Measurements from ENCODE around the gene UBE3B.

Gene UBE3B

GRCh38 chr12:109448707-109449390 lies 28.6 kb upstream of the UBE3B start:
- DNase-seq (ENCODE audit: low read depth): no peak

- DNase-seq (ENCODE audit: low read depth): no peak
Observed at GRCh38 chr12:109449845-109450532, 27.4 kb upstream of the UBE3B start.

GRCh38 chr12:109450980-109451379 lies 26.5 kb upstream of the UBE3B start:
- no peak for DNase-seq (ENCODE audit: low read depth)

GRCh38 chr12:109451400-109451799 lies 26.0 kb upstream of the UBE3B start:
- no peak for DNase-seq (ENCODE audit: low read depth)

GRCh38 chr12:109452489-109452888 lies 24.9 kb upstream of the UBE3B start:
- DNase-seq (ENCODE audit: low read depth): no peak

- no peak for DNase-seq (ENCODE audit: low read depth)
Observed at GRCh38 chr12:109455706-109456105, 21.7 kb upstream of the UBE3B start.

- no peak for DNase-seq (ENCODE audit: low read depth)
Observed at GRCh38 chr12:109458086-109458485, 19.3 kb upstream of the UBE3B start.

- no peak for DNase-seq (ENCODE audit: low read depth)
Observed at GRCh38 chr12:109458771-109459208, 18.6 kb upstream of the UBE3B start.

- DNase-seq (ENCODE audit: low read depth): no peak
Observed at GRCh38 chr12:109459247-109459646, 18.2 kb upstream of the UBE3B start.

GRCh38 chr12:109460538-109460937 lies 16.9 kb upstream of the UBE3B start:
- no peak for DNase-seq (ENCODE audit: low read depth)

GRCh38 chr12:109461049-109461845 lies 16.2 kb upstream of the UBE3B start:
- DNase-seq (ENCODE audit: low read depth): no peak

GRCh38 chr12:109461846-109462756 lies 15.3 kb upstream of the UBE3B start:
- DNase-seq (ENCODE audit: low read depth): no peak

- no peak for DNase-seq (ENCODE audit: low read depth)
Observed at GRCh38 chr12:109462868-109463692, 14.4 kb upstream of the UBE3B start.

GRCh38 chr12:109463756-109464155 lies 13.7 kb upstream of the UBE3B start:
- DNase-seq (ENCODE audit: low read depth): no peak

- DNase-seq (ENCODE audit: low read depth): no peak
Observed at GRCh38 chr12:109464642-109465351, 12.6 kb upstream of the UBE3B start.

- no peak for DNase-seq (ENCODE audit: low read depth)
Observed at GRCh38 chr12:109466305-109466704, 11.1 kb upstream of the UBE3B start.

- no peak for DNase-seq (ENCODE audit: low read depth)
Observed at GRCh38 chr12:109466821-109467220, 10.6 kb upstream of the UBE3B start.

GRCh38 chr12:109467978-109468676 lies 9.3 kb upstream of the UBE3B start:
- no peak for DNase-seq (ENCODE audit: low read depth)

- DNase-seq (ENCODE audit: low read depth): no peak
Observed at GRCh38 chr12:109469517-109469916, 7.9 kb upstream of the UBE3B start.

- DNase-seq (ENCODE audit: low read depth): no peak
Observed at GRCh38 chr12:109473006-109473405, 4.4 kb upstream of the UBE3B start.

All from activated T-cell treated with anti-CD3 and anti-CD28 coated beads for 24 hours (primary cell).